PC-3 (cell line): Measurements from ENCODE around the gene VAPA.

Experiments
- EZH2 ChIP-seq: fragments of 300-600 bp; sonication (generic); IDR thresholded peaks from one replicate; pipeline ENCODE4 v1.6.1; 2017; ENCODE audit warnings: antibody characterized with exemption, mild to moderate bottlenecking, low read length; ENCODE audit not compliant: unreplicated experiment
- TF ChIP-seq, protein P1 (sequence below): fragments of 300-600 bp; sonication (generic); conservative IDR thresholded peaks from 2 replicates; pipeline ENCODE4 v1.5.1; 2017; ENCODE audit warnings: antibody characterized with exemption, low read depth, mild to moderate bottlenecking, low read length

DNA sequence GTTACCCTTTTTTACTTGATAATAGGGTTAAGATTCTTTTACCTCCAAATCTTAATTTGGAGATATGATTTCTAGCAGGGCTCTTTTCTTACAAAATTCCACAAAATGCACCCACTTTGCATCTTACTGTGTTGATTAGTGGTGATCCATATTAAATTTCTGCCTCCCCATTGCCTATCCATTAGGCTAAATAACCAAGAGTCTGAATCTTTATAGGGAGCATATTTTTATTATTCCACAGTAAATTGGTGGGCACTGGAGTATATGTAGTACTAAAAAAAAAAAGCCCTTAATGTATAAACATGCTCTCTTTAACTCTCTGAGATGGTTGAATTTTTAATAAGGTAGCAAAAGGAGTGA, 36.2 kb upstream of the VAPA start:
- TF ChIP-seq, protein P1, sequence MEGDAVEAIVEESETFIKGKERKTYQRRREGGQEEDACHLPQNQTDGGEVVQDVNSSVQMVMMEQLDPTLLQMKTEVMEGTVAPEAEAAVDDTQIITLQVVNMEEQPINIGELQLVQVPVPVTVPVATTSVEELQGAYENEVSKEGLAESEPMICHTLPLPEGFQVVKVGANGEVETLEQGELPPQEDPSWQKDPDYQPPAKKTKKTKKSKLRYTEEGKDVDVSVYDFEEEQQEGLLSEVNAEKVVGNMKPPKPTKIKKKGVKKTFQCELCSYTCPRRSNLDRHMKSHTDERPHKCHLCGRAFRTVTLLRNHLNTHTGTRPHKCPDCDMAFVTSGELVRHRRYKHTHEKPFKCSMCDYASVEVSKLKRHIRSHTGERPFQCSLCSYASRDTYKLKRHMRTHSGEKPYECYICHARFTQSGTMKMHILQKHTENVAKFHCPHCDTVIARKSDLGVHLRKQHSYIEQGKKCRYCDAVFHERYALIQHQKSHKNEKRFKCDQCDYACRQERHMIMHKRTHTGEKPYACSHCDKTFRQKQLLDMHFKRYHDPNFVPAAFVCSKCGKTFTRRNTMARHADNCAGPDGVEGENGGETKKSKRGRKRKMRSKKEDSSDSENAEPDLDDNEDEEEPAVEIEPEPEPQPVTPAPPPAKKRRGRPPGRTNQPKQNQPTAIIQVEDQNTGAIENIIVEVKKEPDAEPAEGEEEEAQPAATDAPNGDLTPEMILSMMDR, result no peak
- no peak for TF ChIP-seq EZH2
